Heart right ventricle (tissue), 16 donors: ENCODE data around the gene PTGES2. TPM values are rescaled to one million over a fixed set of nuclear protein-coding genes. Genes with fewer than 3 reads are reported as not detected.
A peak's percentile ranks its signal among the peaks of the same experiment; 100 is the strongest.

Source experiments
- ATAC-seq, 8 donors: fragments of 200-7000 bp; cut with Tn5 transposase; one replicate each; pipeline ENCODE4 v1.9.1; 2020; ENCODE audit warnings: mild to moderate bottlenecking in 8 of 8, moderate library complexity in 8 of 8, moderate number of reproducible peaks in 1 of 8
- DNase-seq, 2 donors: peaks; one replicate each; pipeline ENCODE4 v3.0.0-alpha.2; 2020
- H3K27ac ChIP-seq, 10 donors: fragments of 200-600 bp; sonication (generic) in 2 of 10; one replicate each; pipeline versions ENCODE4 v1.5.0 to v1.8.0; 2020 to 2022; ENCODE audit warnings: mild to moderate bottlenecking in 3 of 10
- H3K27me3 ChIP-seq, 7 donors: fragments of 200-600 bp; one replicate each; pipeline ENCODE4 v1.8.0; 2021 to 2022; ENCODE audit warnings: mild to moderate bottlenecking in 2 of 7
- H3K36me3 ChIP-seq, 9 donors: fragments of 200-600 bp; sonication (generic) in 1 of 9; one replicate each; pipeline versions ENCODE4 v1.5.0 to v1.8.0; 2020 to 2022; ENCODE audit warnings: mild to moderate bottlenecking in 2 of 9
- H3K4me1 ChIP-seq, 9 donors: fragments of 200-600 bp; sonication (generic) in 1 of 9; one replicate each; pipeline versions ENCODE4 v1.5.0 to v1.8.0; 2020 to 2022; ENCODE audit warnings: mild to moderate bottlenecking in 4 of 9
- H3K4me3 ChIP-seq, 10 donors: fragments of 200-600 bp; sonication (generic) in 2 of 10; one replicate each; pipeline versions ENCODE4 v1.5.0 to v1.8.0; 2020 to 2022; ENCODE audit warnings: mild to moderate bottlenecking in 7 of 10, moderate library complexity in 2 of 10
- H3K9me3 ChIP-seq, 11 donors: fragments of 200-600 bp in 10 of 11; sonication (generic) in 2 of 11; one replicate each; pipeline versions ENCODE4 v1.5.0 to v1.8.0; 2013 to 2022; ENCODE audit warnings: mild to moderate bottlenecking in 2 of 11, control low read depth in 1 of 11, moderate library complexity in 1 of 11
- CTCF ChIP-seq, 9 donors: fragments of 200-600 bp; sonication (generic) in 2 of 9; IDR thresholded peaks; one replicate each; pipeline versions ENCODE4 v1.5.0 to v1.8.0; 2021 to 2022; ENCODE audit warnings: antibody characterized with exemption in 9 of 9, mild to moderate bottlenecking in 5 of 9, moderate library complexity in 1 of 9
- WGBS, 2 donors: extraction: QIAGEN DNeasy Blood & Tissue Kit; methylation state at CpG; one replicate each; pipeline ENCODE4 v1.1.7; 2013; ENCODE audit warnings: inconsistent platforms in 1 of 2; 5-methylcytosine and 5-hydroxymethylcytosine counted together
- intact Hi-C, 10 donors: fragments of 100-400 bp; cut with DNase I; formaldehyde crosslinking; loops; one replicate each; pipeline versions ENCODE4 v1.11.1 to v1.14.2; 2022
- polyA plus RNA-seq, 2 donors: library from polyadenylated mRNA; stranded (reverse); fragments of 200-250 nt; gene quantifications; one replicate each; pipeline ENCODE4 v1.2.3, GENCODE V29; 2013
- total RNA-seq, 10 donors: library from RNA; stranded (reverse); fragmentation: NEBNext Ultra II Directional in 3 of 10; extraction: Animal tissue kit (Norgen Biotek cat#: 25700) in 3 of 10; gene quantifications; one replicate each; pipeline versions ENCODE4 v1.2.1 to v1.2.4, GENCODE V29; 2021 to 2023
- donor health status: Arrhythmogenic right ventricular cardiomyopathy.
- donor health status: ischemic (EF 13 %, LVEDD 7.1; RV severe dilation, severe dysfunction).
- donor health status: healthy with polysubstance abuse.
- donor health status: DM: no; HTN: yes; CAD: no.
- donor health status: DM: no; HTN: no; CAD: no.
- donor health status: ischemic (EF 25% LVEDD 6.9; RV normal size, moderate dysfunction).
- donor health status: ischemic (EF 25% LVEDD 5.7; RV mildly dilated, moderate dysfunction).
- donor health status: healthy.
- donor health status: DM: yes; HTN: yes; CAD: no.
- donor health status: Ischemic cardiomyopathy.
- donor health status: ischemic (EF 35%, LVEDD 5.7; RV mildly dilated, moderate dysfunction).
- donor health status: nonischemic (EF 11% LVEDD 7.7; RV severe dilation, severe dysfunction).
- donor health status: DM: yes; HTN: yes; CAD: no.
- donor health status: PGD.
- donor health status: ischemic (EF 29% LVEDD 5.4; RV normal size, mild dysfunction).
- donor health status: nonischemic (EF 23%, LVEDD 6.1; RV moderate dilation, normal function).

Gene PTGES2
- total and polyA plus RNA-seq, 12 donors, result 117 to 166 (median 147) TPM

GRCh38 chr9:128143525-128144238, 16.2 kb upstream of the PTGES2 start:
- no peaks in the 10 kb centered on the region for H3K27me3 ChIP-seq
- H3K4me3 ChIP-seq, result no peak overlapping the region
- intact Hi-C loops, result no loop called here
- peak overlapping the region in 9 of 10 donors; percentile 4 to 68 (median 42) for H3K27ac ChIP-seq
- H3K36me3 ChIP-seq, result no peaks in the 10 kb centered on the region
- peak in 1 of 2 donors; percentile 9 for DNase-seq
- no peaks in the 10 kb centered on the region for H3K9me3 ChIP-seq
- peaks cover under 1 to 27% (median 17%) of the 10 kb centered on the region in 9 donors for H3K4me1 ChIP-seq
- 63 to 70% methylated on average over 8 of the region's 8 CpGs for WGBS, 2 donors
- peak in 6 of 8 donors; percentile 30 to 54 (median 47) for ATAC-seq
- TF ChIP-seq CTCF (IDR thresholded peaks at IDR 0.05), result no peak

GRCh38 chr9:128142596-128142995, 15.1 kb upstream of the PTGES2 start:
- DNase-seq (peak in 1 of 2 donors; percentile 5), ATAC-seq (peak in 1 of 8 donors; percentile 13)
- Histone ChIP-seq H3K27me3 (no peaks in the 10 kb centered on the region), H3K36me3 (no peaks in the 10 kb centered on the region), H3K4me3 (no peak overlapping the region), H3K27ac (peak overlapping the region in 1 of 10 donors; percentile 68), H3K4me1 (peaks cover 0 to 23% (median 14%) of the 10 kb centered on the region in 9 donors), H3K9me3 (no peaks in the 10 kb centered on the region)
- no peak for TF ChIP-seq CTCF (IDR thresholded peaks at IDR 0.05)
- WGBS, 2 donors, result 97 to 100% methylated on average over 2 of the region's 2 CpGs
- intact Hi-C loops, result no loop called here

- Histone ChIP-seq H3K9me3 (no peaks in the 10 kb centered on the region), H3K36me3 (no peaks in the 10 kb centered on the region), H3K27ac (peak overlapping the region in 2 of 10 donors; percentile 40 to 68), H3K4me1 (peaks cover 0 to 23% (median 14%) of the 10 kb centered on the region in 9 donors), H3K4me3 (no peak overlapping the region), H3K27me3 (no peaks in the 10 kb centered on the region)
- ATAC-seq (peak in 7 of 8 donors; percentile 42 to 78 (median 51)), DNase-seq (peak in 1 of 2 donors; percentile 14)
- intact Hi-C loops, result no loop called here
- 58 to 63% methylated on average over 4 of the region's 4 CpGs for WGBS, 2 donors
- TF ChIP-seq CTCF (IDR thresholded peaks at IDR 0.05), result no peak
Observed at GRCh38 chr9:128142061-128142460, 14.5 kb upstream of the PTGES2 start.

GRCh38 chr9:128141604-128142003, 14.1 kb upstream of the PTGES2 start:
- intact Hi-C loops, result no loop called here
- Histone ChIP-seq H3K36me3 (no peaks in the 10 kb centered on the region), H3K9me3 (no peaks in the 10 kb centered on the region), H3K27ac (peak overlapping the region in 2 of 10 donors; percentile 40 to 68), H3K4me1 (peaks cover 0 to 23% (median 14%) of the 10 kb centered on the region in 9 donors), H3K27me3 (no peaks in the 10 kb centered on the region), H3K4me3 (no peak overlapping the region)
- WGBS, 2 donors, result 98 to 99% methylated on average over 3 of the region's 3 CpGs
- DNase-seq, result no peak
- TF ChIP-seq CTCF (IDR thresholded peaks at IDR 0.05), result no peak
- ATAC-seq, result no peak
